Nephron (organoid): Measurements from ENCODE around the gene KRT37.

Experiments
- H3K27ac Mint-ChIP-seq, 3 experiments: 2 replicates each; pipeline ENCODE4 v1.8.0; 2020; ENCODE audit warnings: mixed read lengths in 3 of 3, mild to moderate bottlenecking in 2 of 3, moderate library complexity in 1 of 3
- H3K27me3 Mint-ChIP-seq: 2 replicates; pipeline ENCODE4 v1.8.0; 2021; ENCODE audit warnings: low read depth, mild to moderate bottlenecking, moderate library complexity, mixed read lengths
- H3K36me3 Mint-ChIP-seq: 2 replicates; pipeline ENCODE4 v1.8.0; 2020; ENCODE audit warnings: low read depth, mixed read lengths
- H3K4me1 Mint-ChIP-seq: 2 replicates; pipeline ENCODE4 v1.8.0; 2020; ENCODE audit warnings: mixed read lengths
- H3K4me3 Mint-ChIP-seq, 3 experiments: 2 replicates each; pipeline ENCODE4 v1.8.0; 2020; ENCODE audit warnings: mild to moderate bottlenecking in 3 of 3, mixed read lengths in 3 of 3, moderate library complexity in 2 of 3
- H3K9me3 Mint-ChIP-seq: 2 replicates; pipeline ENCODE4 v1.8.0; 2020; ENCODE audit warnings: mixed read lengths
- TF ChIP-seq, protein P1 (sequence below), 3 experiments: fragments of 200-600 bp; sonication (generic); IDR thresholded peaks; one replicate each; pipeline ENCODE4 v1.5.0; 2021; ENCODE audit warnings: antibody characterized with exemption in 3 of 3; ENCODE audit not compliant: unreplicated experiment in 3 of 3

KRT37 gene

DNA sequence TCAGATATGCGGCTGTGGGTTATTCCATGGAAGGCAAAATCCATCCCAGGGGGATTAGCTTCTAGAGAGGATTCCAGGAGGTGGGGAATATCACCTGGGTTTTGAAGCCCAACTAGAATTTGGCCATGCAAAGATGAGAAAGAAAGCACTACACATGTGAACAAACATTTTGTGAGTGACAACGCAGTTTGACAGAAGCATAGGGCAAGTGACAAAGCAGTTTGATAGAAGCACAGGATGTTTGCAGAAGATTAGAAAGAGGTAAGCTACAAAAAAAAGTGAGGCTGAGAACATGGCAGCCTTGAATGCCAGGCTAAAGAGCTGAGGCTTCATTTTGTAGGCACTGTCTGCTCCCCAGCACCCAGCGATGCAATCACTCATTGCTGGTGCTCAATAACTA is 28.7 kb upstream of the KRT37 start:
- Mint-ChIP-seq H3K9me3 (peaks cover 9% of the 10 kb centered on the region), H3K36me3 (no peaks in the 10 kb centered on the region), H3K27ac (no peak overlapping the region), H3K27me3 (peaks cover 4% of the 10 kb centered on the region), H3K4me3 (no peak overlapping the region), H3K4me1 (no peaks in the 10 kb centered on the region)
- TF ChIP-seq, protein P1, sequence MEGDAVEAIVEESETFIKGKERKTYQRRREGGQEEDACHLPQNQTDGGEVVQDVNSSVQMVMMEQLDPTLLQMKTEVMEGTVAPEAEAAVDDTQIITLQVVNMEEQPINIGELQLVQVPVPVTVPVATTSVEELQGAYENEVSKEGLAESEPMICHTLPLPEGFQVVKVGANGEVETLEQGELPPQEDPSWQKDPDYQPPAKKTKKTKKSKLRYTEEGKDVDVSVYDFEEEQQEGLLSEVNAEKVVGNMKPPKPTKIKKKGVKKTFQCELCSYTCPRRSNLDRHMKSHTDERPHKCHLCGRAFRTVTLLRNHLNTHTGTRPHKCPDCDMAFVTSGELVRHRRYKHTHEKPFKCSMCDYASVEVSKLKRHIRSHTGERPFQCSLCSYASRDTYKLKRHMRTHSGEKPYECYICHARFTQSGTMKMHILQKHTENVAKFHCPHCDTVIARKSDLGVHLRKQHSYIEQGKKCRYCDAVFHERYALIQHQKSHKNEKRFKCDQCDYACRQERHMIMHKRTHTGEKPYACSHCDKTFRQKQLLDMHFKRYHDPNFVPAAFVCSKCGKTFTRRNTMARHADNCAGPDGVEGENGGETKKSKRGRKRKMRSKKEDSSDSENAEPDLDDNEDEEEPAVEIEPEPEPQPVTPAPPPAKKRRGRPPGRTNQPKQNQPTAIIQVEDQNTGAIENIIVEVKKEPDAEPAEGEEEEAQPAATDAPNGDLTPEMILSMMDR (IDR thresholded peaks at IDR 0.05; ENCODE audit: unreplicated experiment in 3 of 3) = no peak

GRCh38 chr17:41452281-41452680 is 27.9 kb upstream of the KRT37 start:
- TF ChIP-seq, protein P1 (IDR thresholded peaks at IDR 0.05; ENCODE audit: unreplicated experiment in 3 of 3) = no peak
- Mint-ChIP-seq H3K9me3 (peaks cover 9% of the 10 kb centered on the region), H3K27me3 (peaks cover 5% of the 10 kb centered on the region), H3K4me3 (no peak overlapping the region), H3K36me3 (no peaks in the 10 kb centered on the region), H3K27ac (no peak overlapping the region), H3K4me1 (no peaks in the 10 kb centered on the region)

GRCh38 chr17:41451154-41451728 is 26.9 kb upstream of the KRT37 start:
- Mint-ChIP-seq H3K36me3 (no peaks in the 10 kb centered on the region), H3K9me3 (peaks cover 9% of the 10 kb centered on the region), H3K27me3 (peaks cover 12% of the 10 kb centered on the region), H3K4me1 (no peaks in the 10 kb centered on the region), H3K27ac (no peak overlapping the region), H3K4me3 (no peak overlapping the region)
- TF ChIP-seq, protein P1 (IDR thresholded peaks at IDR 0.05; ENCODE audit: unreplicated experiment in 3 of 3) = no peak

- TF ChIP-seq, protein P1 (IDR thresholded peaks at IDR 0.05; ENCODE audit: unreplicated experiment in 3 of 3) = no peak
- Mint-ChIP-seq H3K36me3 (no peaks in the 10 kb centered on the region), H3K9me3 (peaks cover 9% of the 10 kb centered on the region), H3K4me3 (no peak overlapping the region), H3K27ac (no peak overlapping the region), H3K27me3 (peaks cover 12% of the 10 kb centered on the region), H3K4me1 (no peaks in the 10 kb centered on the region)
Measured at GRCh38 chr17:41449008-41449407, 24.6 kb upstream of the KRT37 start.

GRCh38 chr17:41448506-41448905 is 24.1 kb upstream of the KRT37 start:
- peaks cover 12% of the 10 kb centered on the region for H3K27me3 Mint-ChIP-seq
- H3K9me3 Mint-ChIP-seq = peaks cover 9% of the 10 kb centered on the region
- no peaks in the 10 kb centered on the region for H3K36me3 Mint-ChIP-seq
- H3K4me1 Mint-ChIP-seq = no peaks in the 10 kb centered on the region
- no peak overlapping the region for H3K4me3 Mint-ChIP-seq
- H3K27ac Mint-ChIP-seq = no peak overlapping the region
- TF ChIP-seq, protein P1 (IDR thresholded peaks at IDR 0.05; ENCODE audit: unreplicated experiment in 3 of 3) = no peak

- Mint-ChIP-seq H3K9me3 (peaks cover 6% of the 10 kb centered on the region), H3K4me1 (no peaks in the 10 kb centered on the region), H3K27ac (no peak overlapping the region), H3K36me3 (no peaks in the 10 kb centered on the region), H3K27me3 (peaks cover 15% of the 10 kb centered on the region), H3K4me3 (no peak overlapping the region)
- TF ChIP-seq, protein P1 (IDR thresholded peaks at IDR 0.05; ENCODE audit: unreplicated experiment in 3 of 3) = no peak
Measured at GRCh38 chr17:41446806-41447205, 22.4 kb upstream of the KRT37 start.
